Neural progenitor cell (in vitro differentiated cells): Measurements from ENCODE around the gene ODC1.

ENCODE experiments used
- CTCF ChIP-seq: fragments of 200-600 bp; sonication (generic); IDR thresholded peaks from 2 replicates; pipeline ENCODE4 v1.5.1; 2017; ENCODE audit warnings: antibody characterized with exemption, mild to moderate bottlenecking
- EZH2 ChIP-seq: fragments of 200-600 bp; sonication (generic); IDR thresholded peaks from 2 replicates; pipeline ENCODE4 v1.6.1; 2017; ENCODE audit warnings: antibody characterized with exemption, mild to moderate bottlenecking, moderate library complexity
- EZH2phosphoT487 ChIP-seq: fragments of 200-600 bp; sonication (generic); IDR thresholded peaks from 2 replicates; pipeline ENCODE4 v1.6.1; 2017; ENCODE audit warnings: antibody characterized with exemption

GRCh38 chr2:10489842-10490555 is 41.9 kb upstream of the ODC1 start:
- TF ChIP-seq CTCF, result no peak
- TF ChIP-seq EZH2phosphoT487, result no peak
- no peak for TF ChIP-seq EZH2
